GM23338 (cell line): Measurements from ENCODE around the gene TTC38. TPM values are rescaled to one million over a fixed set of nuclear protein-coding genes. Genes with fewer than 3 reads are reported as not detected.

Experiments used
- ATAC-seq: fragments of 200-7000 bp; cut with Tn5 transposase; 3 replicates; pipeline ENCODE4 v1.9.1; 2020
- DNase-seq: peaks from one replicate; pipeline ENCODE4 v3.0.0-alpha.2; 2015; ENCODE audit warnings: low spot score
- H2AFZ ChIP-seq: fragments of 200-600 bp; sonication (generic); 2 replicates; pipeline ENCODE4 v1.8.0; 2016; ENCODE audit warnings: antibody characterized with exemption, mild to moderate bottlenecking, moderate library complexity
- H3F3A ChIP-seq: fragments of 200-600 bp; sonication (generic); replicated peaks from 2 replicates; pipeline ENCODE4 v1.8.0; 2017; ENCODE audit warnings: antibody characterized with exemption, mixed run types, low read depth
- H3K27ac ChIP-seq: fragments of 200-600 bp; sonication (generic); 2 replicates; pipeline ENCODE4 v1.6.1; 2016; ENCODE audit warnings: low read depth
- H3K27me3 ChIP-seq: fragments of 200-600 bp; sonication (generic); 2 replicates; pipeline ENCODE4 v1.8.0; 2016; ENCODE audit warnings: mild to moderate bottlenecking, mixed run types, moderate library complexity; ENCODE audit not compliant: insufficient read depth
- H3K36me3 ChIP-seq: fragments of 200-600 bp; sonication (generic); 2 replicates; pipeline ENCODE4 v1.8.0; 2016; ENCODE audit warnings: mild to moderate bottlenecking; ENCODE audit not compliant: insufficient read depth
- H3K4me1 ChIP-seq: fragments of 200-600 bp; sonication (generic); 2 replicates; pipeline ENCODE4 v1.8.0; 2016; ENCODE audit warnings: mild to moderate bottlenecking, moderate library complexity; ENCODE audit not compliant: insufficient read depth
- H3K4me2 ChIP-seq: fragments of 200-600 bp; sonication (generic); 2 replicates; pipeline ENCODE4 v1.7.1; 2017; ENCODE audit warnings: mixed run types
- H3K4me3 ChIP-seq: fragments of 200-600 bp; sonication (generic); 2 replicates; pipeline ENCODE4 v1.6.1; 2016; ENCODE audit warnings: mixed run types
- H3K79me2 ChIP-seq: fragments of 200-600 bp; sonication (generic); replicated peaks from 2 replicates; pipeline ENCODE4 v1.8.0; 2017; ENCODE audit warnings: mild to moderate bottlenecking; ENCODE audit not compliant: insufficient read depth
- H3K9me2 ChIP-seq: fragments of 200-600 bp; sonication (generic); 2 replicates; pipeline ENCODE4 v1.8.0; 2017; ENCODE audit not compliant: insufficient read depth
- H4K20me1 ChIP-seq: fragments of 200-600 bp; sonication (generic); replicated peaks from 2 replicates; pipeline ENCODE4 v1.8.0; 2017; ENCODE audit warnings: mild to moderate bottlenecking; ENCODE audit not compliant: insufficient read depth
- H3K27ac Mint-ChIP-seq: 2 replicates; pipeline ENCODE4 v1.8.0; 2020; ENCODE audit warnings: inconsistent platforms, mild to moderate bottlenecking, moderate library complexity, mixed read lengths
- H3K27me3 Mint-ChIP-seq: 3 replicates; pipeline ENCODE4 v1.8.0; 2022; ENCODE audit warnings: low read depth, mild to moderate bottlenecking, moderate library complexity, mixed read lengths, inconsistent platforms; ENCODE audit not compliant: insufficient read depth, poor library complexity
- H3K36me3 Mint-ChIP-seq: 3 replicates; pipeline ENCODE4 v1.8.0; 2021; ENCODE audit warnings: low read depth, mild to moderate bottlenecking, inconsistent platforms, moderate library complexity, mixed read lengths
- H3K4me1 Mint-ChIP-seq: 3 replicates; pipeline ENCODE4 v1.8.0; 2020; ENCODE audit warnings: mild to moderate bottlenecking, inconsistent platforms, mixed read lengths
- H3K4me3 Mint-ChIP-seq: 3 replicates; pipeline ENCODE4 v1.8.0; 2021; ENCODE audit warnings: moderate library complexity, mild to moderate bottlenecking, inconsistent platforms, mixed read lengths
- H3K9me3 Mint-ChIP-seq: 3 replicates; pipeline ENCODE4 v1.8.0; 2020; ENCODE audit warnings: moderate library complexity, mild to moderate bottlenecking, inconsistent platforms, mixed read lengths
- CREB1 ChIP-seq: fragments of 250-450 bp; sonication (Bioruptor Pico); IDR thresholded peaks from 2 replicates; pipeline ENCODE4 v1.5.0; 2020; ENCODE audit warnings: low read depth, mild to moderate bottlenecking, moderate library complexity
- CTCF ChIP-seq, 2 experiments: fragments of 200-600 bp in 1 of 2; sonication (generic) in 1 of 2; conservative IDR thresholded peaks; 2 replicates each; pipeline versions ENCODE4 v1.5.1 to v1.6.1; 2016 to 2017; ENCODE audit warnings: antibody characterized with exemption in 2 of 2, low read depth in 2 of 2, mild to moderate bottlenecking in 2 of 2, moderate library complexity in 1 of 2
- EZH2 ChIP-seq: fragments of 200-600 bp; sonication (generic); IDR thresholded peaks from one replicate; pipeline ENCODE4 v1.8.0; 2017; ENCODE audit warnings: antibody characterized with exemption, mild to moderate bottlenecking, low read depth; ENCODE audit not compliant: unreplicated experiment
- EZH2phosphoT487 ChIP-seq: fragments of 200-600 bp; sonication (generic); IDR thresholded peaks from one replicate; pipeline ENCODE4 v1.8.1; 2018; ENCODE audit warnings: antibody characterized with exemption; ENCODE audit not compliant: unreplicated experiment
- JUNB ChIP-seq: IDR thresholded peaks from one replicate; pipeline ENCODE4 v1.6.1; 2016; ENCODE audit warnings: antibody characterized with exemption; ENCODE audit not compliant: unreplicated experiment
- POLR2AphosphoS5 ChIP-seq: IDR thresholded peaks from 2 replicates; pipeline ENCODE4 v1.6.1; 2016; ENCODE audit warnings: antibody characterized with exemption, low read depth
- REST ChIP-seq: IDR thresholded peaks from one replicate; pipeline ENCODE4 v1.6.1; 2018; ENCODE audit warnings: antibody characterized with exemption; ENCODE audit not compliant: unreplicated experiment
- STAT1 ChIP-seq: IDR thresholded peaks from one replicate; pipeline ENCODE4 v1.6.1; 2016; ENCODE audit warnings: antibody characterized with exemption; ENCODE audit not compliant: unreplicated experiment
- ZNF331 ChIP-seq: fragments of 250-450 bp; sonication (Bioruptor Pico); IDR thresholded peaks from 2 replicates; pipeline ENCODE4 v1.5.0; 2020; ENCODE audit warnings: low read depth, mild to moderate bottlenecking, moderate library complexity
- polyA plus RNA-seq: library from polyadenylated mRNA; unstranded; fragments of >200 nt; fragmentation: Nextera tagmentation; extraction: Ambion mirVana; gene quantifications from 2 replicates; pipeline ENCODE4 v1.2.1, GENCODE V29; 2016
- total RNA-seq: library from RNA; depleted of rRNA; stranded (reverse); fragments of >200 nt; shearing (Covaris generic); gene quantifications from 2 replicates; pipeline ENCODE4 v1.2.3, GENCODE V29; 2014

TTC38 gene
- total and polyA plus RNA-seq, 2 experiments from 2014 or later = 11.8 to 46.6 TPM

DNA sequence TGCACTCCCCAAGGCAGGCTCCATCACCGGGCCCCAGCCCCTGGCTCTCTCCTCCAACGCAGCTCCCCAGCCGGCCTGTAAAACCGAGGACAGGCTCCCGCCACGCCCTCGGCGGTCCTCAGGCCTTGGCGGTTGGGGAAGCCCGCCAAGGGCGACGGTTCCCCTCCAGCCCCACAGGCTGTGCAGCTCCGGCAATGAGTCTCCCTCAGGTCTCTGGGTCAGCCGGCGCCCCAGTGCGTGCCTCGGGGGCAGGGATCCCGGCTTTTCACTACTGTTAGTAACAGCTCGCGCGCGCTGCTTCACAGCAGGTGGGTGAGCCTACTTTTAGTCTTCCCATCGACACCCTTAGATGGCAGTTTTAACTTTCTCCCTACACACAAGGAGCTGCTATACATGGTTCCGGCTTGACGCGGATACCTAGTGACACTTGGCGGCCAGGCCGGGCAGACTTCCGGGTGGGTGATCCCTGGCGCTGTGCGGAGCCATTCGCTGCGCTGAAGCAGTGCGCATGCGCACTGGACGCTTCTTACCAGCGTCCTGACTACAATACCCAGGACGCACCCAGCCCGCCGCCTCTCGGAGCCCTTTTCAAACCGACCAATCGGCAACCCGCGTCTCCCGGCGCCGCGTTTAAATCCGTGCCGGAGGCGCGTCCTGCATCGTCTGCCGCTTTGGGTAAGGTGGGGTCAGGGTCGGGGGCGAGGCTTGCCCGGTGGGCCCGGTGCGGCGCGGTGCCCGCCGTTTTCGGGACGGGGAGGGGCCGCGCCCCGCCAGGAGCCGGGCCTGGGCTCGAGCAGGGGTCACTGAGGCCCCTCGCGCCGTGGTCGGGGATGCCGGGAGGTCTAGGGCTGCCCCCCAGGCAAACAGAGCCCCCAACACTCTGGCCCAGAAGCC lies 28.7 kb downstream of the TTC38 start, which contains the start of gene GTSE1:
Gene GTSE1 (plus strand): TSS at position 614 of the 894 bp plus-strand sequence. CDS start 531 bp downstream, outside the sequence.
- H3K79me2 ChIP-seq = peaks cover 25% of the 10 kb centered on the region
- peak within 1 kb of the TSS; percentile 91 for H3K4me2 ChIP-seq
- H3K4me3 Mint-ChIP-seq = peak within 1 kb of the TSS; percentile 90
- peaks cover 8% of the 10 kb centered on the region; the same call in 1 of the 2 replicates for H4K20me1 ChIP-seq
- peak within 1 kb of the TSS; percentile 94 for H3K4me3 ChIP-seq
- DNase-seq (peak; percentile 99), ATAC-seq (peak; percentile 95)
- no peaks in the 10 kb centered on the region for H3K36me3 ChIP-seq
- TF ChIP-seq POLR2AphosphoS5 = peak; percentile 84
- no peak for TF ChIP-seq ZNF331 (CRISPR knock-in tag)
- peak; percentile 64 for TF ChIP-seq CREB1 (CRISPR knock-in tag)
- peak in 1 of 2 experiments; percentile 30; a peak in 1 of 4 replicates for TF ChIP-seq CTCF (conservative IDR thresholded peaks at IDR 0.05; ENCODE audit: low read depth in 2 of 2)
- no peaks in the 10 kb centered on the region; the same call in 1 of the 2 replicates for H3F3A ChIP-seq
- H3K4me1 Mint-ChIP-seq = peaks cover 19% of the 10 kb centered on the region
- peaks cover 2% of the 10 kb centered on the region; the same call in 1 of the 3 replicates for H3K9me3 Mint-ChIP-seq
- H2AFZ ChIP-seq = peak within 1 kb of the TSS; percentile 99
- H3K27ac Mint-ChIP-seq = peak within 1 kb of the TSS; percentile 89
- H3K36me3 Mint-ChIP-seq = peaks cover 33% of the 10 kb centered on the region
- H3K27ac ChIP-seq = peak within 1 kb of the TSS; percentile 87
- H3K27me3 ChIP-seq = no peaks in the 10 kb centered on the region
- no peaks in the 10 kb centered on the region for H3K9me2 ChIP-seq
- peaks cover 20% of the 10 kb centered on the region for H3K27me3 Mint-ChIP-seq
- peaks cover 10% of the 10 kb centered on the region for H3K4me1 ChIP-seq

- Histone ChIP-seq H3K4me3 (peak overlapping the region; percentile 94), H3K27ac (no peak overlapping the region), H3K27me3 (no peaks in the 10 kb centered on the region), H3K4me2 (peak overlapping the region; percentile 91), H3K4me1 (peaks cover 10% of the 10 kb centered on the region), H3F3A (no peaks in the 10 kb centered on the region; the same call in 1 of the 2 replicates), H2AFZ (peak overlapping the region; percentile 91), H4K20me1 (peaks cover 8% of the 10 kb centered on the region; the same call in 1 of the 2 replicates), H3K36me3 (no peaks in the 10 kb centered on the region), H3K79me2 (peaks cover 32% of the 10 kb centered on the region), H3K9me2 (no peaks in the 10 kb centered on the region)
- H3K36me3 Mint-ChIP-seq = peaks cover 31% of the 10 kb centered on the region
- DNase-seq = peak; percentile 54
- peak overlapping the region; percentile 90 for H3K4me3 Mint-ChIP-seq
- peaks cover 19% of the 10 kb centered on the region for H3K4me1 Mint-ChIP-seq
- H3K9me3 Mint-ChIP-seq = peaks cover 2% of the 10 kb centered on the region; the same call in 1 of the 3 replicates
- peak; percentile 38 for ATAC-seq
- peaks cover 17% of the 10 kb centered on the region for H3K27me3 Mint-ChIP-seq
- TF ChIP-seq REST (no peak), EZH2 (no peak), STAT1 (no peak), JUNB (no peak), EZH2phosphoT487 (no peak)
- H3K27ac Mint-ChIP-seq = peak overlapping the region; percentile 19; the same call in 1 of the 2 replicates
Observed at GRCh38 chr22:46297151-46297812, 29.5 kb downstream of the TTC38 start.
